Mesenteric fat pad (tissue), 1 donor: ENCODE measurements around the gene PPP1R14D. TPM values are rescaled to one million over a fixed set of nuclear protein-coding genes. Genes with fewer than 3 reads are reported as not detected.

ENCODE experiments used
- DNase-seq: peaks from one replicate; pipeline ENCODE4 v3.0.0-alpha.2; 2020; ENCODE audit warnings: low spot score
- total RNA-seq: library from RNA; stranded (reverse); fragmentation: NEBNext Ultra II Directional; extraction: Animal tissue kit (Norgen Biotek cat#: 25700); gene quantifications from one replicate; pipeline ENCODE4 v1.2.1, GENCODE V29; 2021
- donor health status: DM: yes; HTN: yes; CAD: no.

The PPP1R14D gene
- total RNA-seq, 1 donor from 2014 or later = not detected

- no peak for DNase-seq
These were observed 41.1 kb downstream of the PPP1R14D start for GRCh38 chr15:40787344-40787841.

GRCh38 chr15:40785814-40786213 is 42.7 kb downstream of the PPP1R14D start:
- no peak for DNase-seq

GRCh38 chr15:40785164-40785563 is 43.3 kb downstream of the PPP1R14D start:
- DNase-seq = no peak

GRCh38 chr15:40782609-40783227 is 45.8 kb downstream of the PPP1R14D start:
- no peak for DNase-seq

GRCh38 chr15:40776537-40777141 is 51.9 kb downstream of the PPP1R14D start:
- no peak for DNase-seq

GRCh38 chr15:40775740-40776536 is 52.6 kb downstream of the PPP1R14D start:
- DNase-seq = no peak

GRCh38 chr15:40775007-40775406 is 53.5 kb downstream of the PPP1R14D start:
- DNase-seq = no peak

GRCh38 chr15:40773902-40774301 is 54.6 kb downstream of the PPP1R14D start:
- no peak for DNase-seq

- no peak for DNase-seq
These were observed 55.0 kb downstream of the PPP1R14D start for GRCh38 chr15:40773496-40773895.

GRCh38 chr15:40772014-40772413 is 56.5 kb downstream of the PPP1R14D start:
- DNase-seq = no peak

GRCh38 chr15:40771242-40771641 is 57.3 kb downstream of the PPP1R14D start:
- no peak for DNase-seq

GRCh38 chr15:40770147-40770721 is 58.3 kb downstream of the PPP1R14D start:
- DNase-seq = no peak

GRCh38 chr15:40769274-40770146 is 59.0 kb downstream of the PPP1R14D start, which contains the start of gene C15orf62:
Gene C15orf62 (plus strand): TSS chr15:40769980. CDS start chr15:40770496, 516 bp downstream.
- no peak for DNase-seq

- DNase-seq = no peak
These were observed 59.8 kb downstream of the PPP1R14D start for GRCh38 chr15:40768521-40769273.

- no peak for DNase-seq
These were observed 60.5 kb downstream of the PPP1R14D start for GRCh38 chr15:40767838-40768500.

GRCh38 chr15:40766906-40767837 is 61.3 kb downstream of the PPP1R14D start:
- DNase-seq = no peak

GRCh38 chr15:40766194-40766815 is 62.2 kb downstream of the PPP1R14D start:
- DNase-seq = no peak
